HEK293 (cell line): Measurements from ENCODE around the gene OR2A25.

Experiments used
- CTCF ChIP-seq: fragments of 450-650 bp; formaldehyde crosslinking; IDR thresholded peaks from 2 replicates; pipeline ENCODE4 v1.5.1; 2016; ENCODE audit warnings: missing biosample characterization, missing genetic modification characterization
- HOXA7 ChIP-seq: sonication (generic); formaldehyde crosslinking; IDR thresholded peaks from 2 replicates; pipeline ENCODE4 v1.8.1; 2022; ENCODE audit warnings: missing genetic modification reagents, borderline replicate concordance
- PBX3 ChIP-seq: sonication (generic); formaldehyde crosslinking; IDR thresholded peaks from 2 replicates; pipeline ENCODE4 v1.8.1; 2022; ENCODE audit warnings: mild to moderate bottlenecking, moderate library complexity, missing genetic modification reagents
- YY1 ChIP-seq: fragments of 450-650 bp; formaldehyde crosslinking; IDR thresholded peaks from 2 replicates; pipeline ENCODE4 v1.5.1; 2018; ENCODE audit warnings: missing biosample characterization, missing genetic modification characterization
- ZBTB17 ChIP-seq: fragments of 450-650 bp; formaldehyde crosslinking; IDR thresholded peaks from 2 replicates; pipeline ENCODE4 v1.5.1; 2016; ENCODE audit warnings: missing biosample characterization, missing genetic modification characterization
- ZNF23 ChIP-seq: fragments of 450-650 bp; formaldehyde crosslinking; IDR thresholded peaks from 2 replicates; pipeline ENCODE4 v1.5.1; 2016; ENCODE audit warnings: missing biosample characterization, missing genetic modification characterization, borderline replicate concordance
- ZNF302 ChIP-seq: fragments of 450-650 bp; formaldehyde crosslinking; IDR thresholded peaks from 2 replicates; pipeline ENCODE4 v1.5.1; 2016; ENCODE audit warnings: missing biosample characterization, missing genetic modification characterization, low read depth
- ZNF423 ChIP-seq: fragments of 450-650 bp; formaldehyde crosslinking; IDR thresholded peaks from 2 replicates; pipeline ENCODE4 v1.5.1; 2016; ENCODE audit warnings: missing biosample characterization, missing genetic modification characterization
- ZNF514 ChIP-seq: fragments of 450-650 bp; formaldehyde crosslinking; IDR thresholded peaks from 2 replicates; pipeline ENCODE4 v1.5.1; 2016; ENCODE audit warnings: missing biosample characterization, missing genetic modification characterization
- ZNF561 ChIP-seq: fragments of 450-650 bp; IDR thresholded peaks from 2 replicates; pipeline ENCODE4 v1.5.1; 2018; ENCODE audit warnings: missing biosample characterization, missing genetic modification characterization, borderline replicate concordance
- TF ChIP-seq, protein P1 (sequence below): fragments of 450-650 bp; formaldehyde crosslinking; IDR thresholded peaks from 2 replicates; pipeline ENCODE4 v1.5.1; 2016; ENCODE audit warnings: missing biosample characterization, missing genetic modification characterization
- TF ChIP-seq, protein P2 (sequence below): fragments of 450-650 bp; formaldehyde crosslinking; IDR thresholded peaks from 2 replicates; pipeline ENCODE4 v1.5.1; 2016; ENCODE audit warnings: missing biosample characterization, missing genetic modification characterization

DNA sequence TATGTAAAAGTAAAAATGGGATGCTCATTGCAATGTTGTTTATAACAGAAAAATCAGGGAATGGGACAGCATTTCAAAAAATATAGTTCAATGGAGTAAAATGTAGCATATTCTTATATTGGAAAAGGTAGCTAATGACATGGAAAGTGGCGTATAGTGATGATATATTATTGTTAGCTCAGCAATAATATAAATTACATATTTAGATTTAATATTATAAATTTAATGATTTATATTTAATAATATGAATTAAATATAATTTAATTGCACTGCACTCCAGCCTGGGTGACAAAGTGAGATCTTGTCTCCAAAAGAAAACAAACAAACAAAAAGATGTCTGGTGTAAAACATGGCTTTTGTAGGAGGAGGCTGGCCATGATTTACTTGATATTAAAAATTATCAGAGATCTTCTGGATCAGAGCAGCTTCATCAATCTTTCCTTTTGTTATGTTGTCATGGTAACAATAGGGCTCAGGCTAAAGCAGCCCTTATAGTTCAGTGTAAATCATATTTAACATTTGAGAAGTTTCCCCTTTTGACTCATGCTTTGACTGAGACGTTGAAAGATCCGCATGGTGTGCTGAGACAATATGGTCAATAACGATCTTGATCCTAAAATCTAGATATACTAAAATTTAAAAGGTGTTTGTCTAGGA, 46.3 kb upstream of the OR2A25 start:
- TF ChIP-seq CTCF (tag by site-specific recombination) (no peak), YY1 (tag by site-specific recombination) (no peak), ZNF302 (tag by site-specific recombination) (no peak), ZNF423 (tag by site-specific recombination) (no peak), ZNF514 (tag by site-specific recombination) (no peak), ZNF561 (no peak), PBX3 (CRISPR knock-in tag) (no peak), ZNF23 (no peak), HOXA7 (CRISPR knock-in tag) (no peak), ZBTB17 (tag by site-specific recombination) (no peak)
- TF ChIP-seq, protein P1, sequence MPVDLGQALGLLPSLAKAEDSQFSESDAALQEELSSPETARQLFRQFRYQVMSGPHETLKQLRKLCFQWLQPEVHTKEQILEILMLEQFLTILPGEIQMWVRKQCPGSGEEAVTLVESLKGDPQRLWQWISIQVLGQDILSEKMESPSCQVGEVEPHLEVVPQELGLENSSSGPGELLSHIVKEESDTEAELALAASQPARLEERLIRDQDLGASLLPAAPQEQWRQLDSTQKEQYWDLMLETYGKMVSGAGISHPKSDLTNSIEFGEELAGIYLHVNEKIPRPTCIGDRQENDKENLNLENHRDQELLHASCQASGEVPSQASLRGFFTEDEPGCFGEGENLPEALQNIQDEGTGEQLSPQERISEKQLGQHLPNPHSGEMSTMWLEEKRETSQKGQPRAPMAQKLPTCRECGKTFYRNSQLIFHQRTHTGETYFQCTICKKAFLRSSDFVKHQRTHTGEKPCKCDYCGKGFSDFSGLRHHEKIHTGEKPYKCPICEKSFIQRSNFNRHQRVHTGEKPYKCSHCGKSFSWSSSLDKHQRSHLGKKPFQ (tag by site-specific recombination): no peak
- TF ChIP-seq, protein P2, sequence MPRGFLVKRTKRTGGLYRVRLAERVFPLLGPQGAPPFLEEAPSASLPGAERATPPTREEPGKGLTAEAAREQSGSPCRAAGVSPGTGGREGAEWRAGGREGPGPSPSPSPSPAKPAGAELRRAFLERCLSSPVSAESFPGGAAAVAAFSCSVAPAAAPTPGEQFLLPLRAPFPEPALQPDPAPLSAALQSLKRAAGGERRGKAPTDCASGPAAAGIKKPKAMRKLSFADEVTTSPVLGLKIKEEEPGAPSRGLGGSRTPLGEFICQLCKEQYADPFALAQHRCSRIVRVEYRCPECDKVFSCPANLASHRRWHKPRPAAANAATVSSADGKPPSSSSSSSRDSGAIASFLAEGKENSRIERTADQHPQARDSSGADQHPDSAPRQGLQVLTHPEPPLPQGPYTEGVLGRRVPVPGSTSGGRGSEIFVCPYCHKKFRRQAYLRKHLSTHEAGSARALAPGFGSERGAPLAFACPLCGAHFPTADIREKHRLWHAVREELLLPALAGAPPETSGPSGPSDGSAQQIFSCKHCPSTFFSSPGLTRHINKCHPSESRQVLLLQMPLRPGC (tag by site-specific recombination): no peak
